GM23338 (cell line): ENCODE measurements around the gene DDX5. TPM values are rescaled to one million over a fixed set of nuclear protein-coding genes. Genes with fewer than 3 reads are reported as not detected.

ENCODE experiments used
- ATAC-seq: fragments of 200-7000 bp; cut with Tn5 transposase; 3 replicates; pipeline ENCODE4 v1.9.1; 2020
- DNase-seq: peaks from one replicate; pipeline ENCODE4 v3.0.0-alpha.2; 2015; ENCODE audit warnings: low spot score
- H2AFZ ChIP-seq: fragments of 200-600 bp; sonication (generic); 2 replicates; pipeline ENCODE4 v1.8.0; 2016; ENCODE audit warnings: antibody characterized with exemption, mild to moderate bottlenecking, moderate library complexity
- H3F3A ChIP-seq: fragments of 200-600 bp; sonication (generic); replicated peaks from 2 replicates; pipeline ENCODE4 v1.8.0; 2017; ENCODE audit warnings: antibody characterized with exemption, mixed run types, low read depth
- H3K27ac ChIP-seq: fragments of 200-600 bp; sonication (generic); 2 replicates; pipeline ENCODE4 v1.6.1; 2016; ENCODE audit warnings: low read depth
- H3K27me3 ChIP-seq: fragments of 200-600 bp; sonication (generic); 2 replicates; pipeline ENCODE4 v1.8.0; 2016; ENCODE audit warnings: mild to moderate bottlenecking, mixed run types, moderate library complexity; ENCODE audit not compliant: insufficient read depth
- H3K36me3 ChIP-seq: fragments of 200-600 bp; sonication (generic); 2 replicates; pipeline ENCODE4 v1.8.0; 2016; ENCODE audit warnings: mild to moderate bottlenecking; ENCODE audit not compliant: insufficient read depth
- H3K4me1 ChIP-seq: fragments of 200-600 bp; sonication (generic); 2 replicates; pipeline ENCODE4 v1.8.0; 2016; ENCODE audit warnings: mild to moderate bottlenecking, moderate library complexity; ENCODE audit not compliant: insufficient read depth
- H3K4me2 ChIP-seq: fragments of 200-600 bp; sonication (generic); 2 replicates; pipeline ENCODE4 v1.7.1; 2017; ENCODE audit warnings: mixed run types
- H3K4me3 ChIP-seq: fragments of 200-600 bp; sonication (generic); 2 replicates; pipeline ENCODE4 v1.6.1; 2016; ENCODE audit warnings: mixed run types
- H3K79me2 ChIP-seq: fragments of 200-600 bp; sonication (generic); replicated peaks from 2 replicates; pipeline ENCODE4 v1.8.0; 2017; ENCODE audit warnings: mild to moderate bottlenecking; ENCODE audit not compliant: insufficient read depth
- H3K9me2 ChIP-seq: fragments of 200-600 bp; sonication (generic); 2 replicates; pipeline ENCODE4 v1.8.0; 2017; ENCODE audit not compliant: insufficient read depth
- H4K20me1 ChIP-seq: fragments of 200-600 bp; sonication (generic); replicated peaks from 2 replicates; pipeline ENCODE4 v1.8.0; 2017; ENCODE audit warnings: mild to moderate bottlenecking; ENCODE audit not compliant: insufficient read depth
- H3K27ac Mint-ChIP-seq: 2 replicates; pipeline ENCODE4 v1.8.0; 2020; ENCODE audit warnings: inconsistent platforms, mild to moderate bottlenecking, moderate library complexity, mixed read lengths
- H3K27me3 Mint-ChIP-seq: 3 replicates; pipeline ENCODE4 v1.8.0; 2022; ENCODE audit warnings: low read depth, mild to moderate bottlenecking, moderate library complexity, mixed read lengths, inconsistent platforms; ENCODE audit not compliant: insufficient read depth, poor library complexity
- H3K36me3 Mint-ChIP-seq: 3 replicates; pipeline ENCODE4 v1.8.0; 2021; ENCODE audit warnings: low read depth, mild to moderate bottlenecking, inconsistent platforms, moderate library complexity, mixed read lengths
- H3K4me1 Mint-ChIP-seq: 3 replicates; pipeline ENCODE4 v1.8.0; 2020; ENCODE audit warnings: mild to moderate bottlenecking, inconsistent platforms, mixed read lengths
- H3K4me3 Mint-ChIP-seq: 3 replicates; pipeline ENCODE4 v1.8.0; 2021; ENCODE audit warnings: moderate library complexity, mild to moderate bottlenecking, inconsistent platforms, mixed read lengths
- H3K9me3 Mint-ChIP-seq: 3 replicates; pipeline ENCODE4 v1.8.0; 2020; ENCODE audit warnings: moderate library complexity, mild to moderate bottlenecking, inconsistent platforms, mixed read lengths
- CREB1 ChIP-seq: fragments of 250-450 bp; sonication (Bioruptor Pico); IDR thresholded peaks from 2 replicates; pipeline ENCODE4 v1.5.0; 2020; ENCODE audit warnings: low read depth, mild to moderate bottlenecking, moderate library complexity
- JUNB ChIP-seq: IDR thresholded peaks from one replicate; pipeline ENCODE4 v1.6.1; 2016; ENCODE audit warnings: antibody characterized with exemption; ENCODE audit not compliant: unreplicated experiment
- NANOG ChIP-seq: IDR thresholded peaks from 2 replicates; pipeline ENCODE4 v1.6.1; 2016; ENCODE audit warnings: antibody characterized with exemption, borderline replicate concordance
- ZNF331 ChIP-seq: fragments of 250-450 bp; sonication (Bioruptor Pico); IDR thresholded peaks from 2 replicates; pipeline ENCODE4 v1.5.0; 2020; ENCODE audit warnings: low read depth, mild to moderate bottlenecking, moderate library complexity
- polyA plus RNA-seq: library from polyadenylated mRNA; unstranded; fragments of >200 nt; fragmentation: Nextera tagmentation; extraction: Ambion mirVana; gene quantifications from 2 replicates; pipeline ENCODE4 v1.2.1, GENCODE V29; 2016
- total RNA-seq: library from RNA; depleted of rRNA; stranded (reverse); fragments of >200 nt; shearing (Covaris generic); gene quantifications from 2 replicates; pipeline ENCODE4 v1.2.3, GENCODE V29; 2014
- TF ChIP-seq, protein P1 (sequence below): IDR thresholded peaks from one replicate; pipeline ENCODE4 v1.6.1; 2018; ENCODE audit warnings: antibody characterized with exemption; ENCODE audit not compliant: unreplicated experiment
- TF ChIP-seq, protein P2 (sequence below), 2 experiments: fragments of 200-600 bp in 1 of 2; sonication (generic) in 1 of 2; conservative IDR thresholded peaks; 2 replicates each; pipeline versions ENCODE4 v1.5.1 to v1.6.1; 2016 to 2017; ENCODE audit warnings: antibody characterized with exemption in 2 of 2, low read depth in 2 of 2, mild to moderate bottlenecking in 2 of 2, moderate library complexity in 1 of 2
- TF ChIP-seq, protein P3 (sequence below): IDR thresholded peaks from 2 replicates; pipeline ENCODE4 v1.6.1; 2016; ENCODE audit warnings: antibody characterized with exemption

DDX5 gene
- total and polyA plus RNA-seq, 2 experiments from 2014 or later: 400 to 447 TPM

DNA sequence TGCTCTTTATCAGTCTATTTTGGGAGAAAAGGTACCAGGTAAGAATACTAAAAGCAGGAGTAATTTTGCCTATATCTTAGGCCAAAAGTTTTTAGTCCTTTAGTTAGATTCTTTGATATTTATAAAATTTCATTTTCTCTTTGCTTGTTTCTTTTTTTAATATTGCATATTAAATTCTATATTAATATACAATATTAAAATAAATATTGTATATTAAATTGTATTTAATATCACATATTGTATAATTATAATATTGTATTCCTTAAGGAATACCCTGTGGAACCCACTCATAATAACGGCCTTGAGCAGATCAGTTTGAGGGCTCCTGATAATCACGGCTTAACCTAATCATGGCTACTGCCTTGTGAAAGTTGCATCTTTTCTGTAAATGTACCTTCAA, 2.6 kb upstream of the DDX5 start (continued):
- TF ChIP-seq, protein P1, sequence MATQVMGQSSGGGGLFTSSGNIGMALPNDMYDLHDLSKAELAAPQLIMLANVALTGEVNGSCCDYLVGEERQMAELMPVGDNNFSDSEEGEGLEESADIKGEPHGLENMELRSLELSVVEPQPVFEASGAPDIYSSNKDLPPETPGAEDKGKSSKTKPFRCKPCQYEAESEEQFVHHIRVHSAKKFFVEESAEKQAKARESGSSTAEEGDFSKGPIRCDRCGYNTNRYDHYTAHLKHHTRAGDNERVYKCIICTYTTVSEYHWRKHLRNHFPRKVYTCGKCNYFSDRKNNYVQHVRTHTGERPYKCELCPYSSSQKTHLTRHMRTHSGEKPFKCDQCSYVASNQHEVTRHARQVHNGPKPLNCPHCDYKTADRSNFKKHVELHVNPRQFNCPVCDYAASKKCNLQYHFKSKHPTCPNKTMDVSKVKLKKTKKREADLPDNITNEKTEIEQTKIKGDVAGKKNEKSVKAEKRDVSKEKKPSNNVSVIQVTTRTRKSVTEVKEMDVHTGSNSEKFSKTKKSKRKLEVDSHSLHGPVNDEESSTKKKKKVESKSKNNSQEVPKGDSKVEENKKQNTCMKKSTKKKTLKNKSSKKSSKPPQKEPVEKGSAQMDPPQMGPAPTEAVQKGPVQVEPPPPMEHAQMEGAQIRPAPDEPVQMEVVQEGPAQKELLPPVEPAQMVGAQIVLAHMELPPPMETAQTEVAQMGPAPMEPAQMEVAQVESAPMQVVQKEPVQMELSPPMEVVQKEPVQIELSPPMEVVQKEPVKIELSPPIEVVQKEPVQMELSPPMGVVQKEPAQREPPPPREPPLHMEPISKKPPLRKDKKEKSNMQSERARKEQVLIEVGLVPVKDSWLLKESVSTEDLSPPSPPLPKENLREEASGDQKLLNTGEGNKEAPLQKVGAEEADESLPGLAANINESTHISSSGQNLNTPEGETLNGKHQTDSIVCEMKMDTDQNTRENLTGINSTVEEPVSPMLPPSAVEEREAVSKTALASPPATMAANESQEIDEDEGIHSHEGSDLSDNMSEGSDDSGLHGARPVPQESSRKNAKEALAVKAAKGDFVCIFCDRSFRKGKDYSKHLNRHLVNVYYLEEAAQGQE: no peak
- TF ChIP-seq ZNF331 (CRISPR knock-in tag) (no peak), NANOG (no peak), CREB1 (CRISPR knock-in tag) (no peak), JUNB (no peak)
- TF ChIP-seq, protein P2, sequence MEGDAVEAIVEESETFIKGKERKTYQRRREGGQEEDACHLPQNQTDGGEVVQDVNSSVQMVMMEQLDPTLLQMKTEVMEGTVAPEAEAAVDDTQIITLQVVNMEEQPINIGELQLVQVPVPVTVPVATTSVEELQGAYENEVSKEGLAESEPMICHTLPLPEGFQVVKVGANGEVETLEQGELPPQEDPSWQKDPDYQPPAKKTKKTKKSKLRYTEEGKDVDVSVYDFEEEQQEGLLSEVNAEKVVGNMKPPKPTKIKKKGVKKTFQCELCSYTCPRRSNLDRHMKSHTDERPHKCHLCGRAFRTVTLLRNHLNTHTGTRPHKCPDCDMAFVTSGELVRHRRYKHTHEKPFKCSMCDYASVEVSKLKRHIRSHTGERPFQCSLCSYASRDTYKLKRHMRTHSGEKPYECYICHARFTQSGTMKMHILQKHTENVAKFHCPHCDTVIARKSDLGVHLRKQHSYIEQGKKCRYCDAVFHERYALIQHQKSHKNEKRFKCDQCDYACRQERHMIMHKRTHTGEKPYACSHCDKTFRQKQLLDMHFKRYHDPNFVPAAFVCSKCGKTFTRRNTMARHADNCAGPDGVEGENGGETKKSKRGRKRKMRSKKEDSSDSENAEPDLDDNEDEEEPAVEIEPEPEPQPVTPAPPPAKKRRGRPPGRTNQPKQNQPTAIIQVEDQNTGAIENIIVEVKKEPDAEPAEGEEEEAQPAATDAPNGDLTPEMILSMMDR (conservative IDR thresholded peaks at IDR 0.05; ENCODE audit: low read depth in 2 of 2): no peak

DNA sequence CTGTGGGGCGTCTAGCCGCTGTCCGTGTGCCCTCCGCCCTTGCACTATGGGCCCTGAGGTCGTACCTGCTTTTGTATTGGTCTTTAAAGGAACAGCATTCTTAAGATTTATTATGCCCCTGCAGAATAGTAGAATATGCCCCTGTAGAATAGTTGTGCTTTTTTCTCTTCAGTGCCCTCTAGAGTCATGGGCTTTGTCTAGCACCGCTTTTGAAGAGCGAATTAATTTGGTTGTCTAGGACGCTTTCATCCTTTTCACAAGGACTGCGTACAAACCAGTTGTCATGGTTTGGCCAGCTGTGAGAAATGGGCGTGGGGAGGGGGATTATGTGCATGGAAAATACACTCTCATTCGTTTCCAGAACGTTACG, 1.3 kb upstream of the DDX5 start:
- Histone ChIP-seq H3K27me3 (no peaks in the 10 kb centered on the region), H3F3A (peaks cover 20% of the 10 kb centered on the region), H3K4me3 (peak overlapping the region; percentile 100), H3K4me2 (peak overlapping the region; percentile 85), H3K27ac (peak overlapping the region; percentile 99), H3K36me3 (peaks cover 51% of the 10 kb centered on the region), H4K20me1 (peaks cover 45% of the 10 kb centered on the region), H2AFZ (no peak overlapping the region), H3K79me2 (peaks cover 93% of the 10 kb centered on the region), H3K4me1 (peaks cover 16% of the 10 kb centered on the region), H3K9me2 (no peaks in the 10 kb centered on the region)
- Mint-ChIP-seq H3K4me1 (peaks cover 52% of the 10 kb centered on the region), H3K27ac (peak overlapping the region; percentile 100), H3K36me3 (peaks cover 84% of the 10 kb centered on the region), H3K9me3 (peaks cover 4% of the 10 kb centered on the region; the same call in 1 of the 3 replicates), H3K4me3 (peak overlapping the region; percentile 99), H3K27me3 (peaks cover 24% of the 10 kb centered on the region)
- ATAC-seq: peak; percentile 17
- TF ChIP-seq, protein P2 (conservative IDR thresholded peaks at IDR 0.05; ENCODE audit: low read depth in 2 of 2): peak; percentile 33 to 42
- TF ChIP-seq, protein P3, sequence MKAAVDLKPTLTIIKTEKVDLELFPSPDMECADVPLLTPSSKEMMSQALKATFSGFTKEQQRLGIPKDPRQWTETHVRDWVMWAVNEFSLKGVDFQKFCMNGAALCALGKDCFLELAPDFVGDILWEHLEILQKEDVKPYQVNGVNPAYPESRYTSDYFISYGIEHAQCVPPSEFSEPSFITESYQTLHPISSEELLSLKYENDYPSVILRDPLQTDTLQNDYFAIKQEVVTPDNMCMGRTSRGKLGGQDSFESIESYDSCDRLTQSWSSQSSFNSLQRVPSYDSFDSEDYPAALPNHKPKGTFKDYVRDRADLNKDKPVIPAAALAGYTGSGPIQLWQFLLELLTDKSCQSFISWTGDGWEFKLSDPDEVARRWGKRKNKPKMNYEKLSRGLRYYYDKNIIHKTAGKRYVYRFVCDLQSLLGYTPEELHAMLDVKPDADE: no peak
- no peak for TF ChIP-seq JUNB
- DNase-seq: peak; percentile 74
